ENCODE measurements around the gene RASD1. TPM values are rescaled to one million over a fixed set of nuclear protein-coding genes. Genes with fewer than 3 reads are reported as not detected.

RASD1 gene
- polyA plus RNA-seq, 2 of the 4 experiments (the other 2 are of a cell fraction): 0.92 to 1.4 TPM

- TF ChIP-seq, protein P1, sequence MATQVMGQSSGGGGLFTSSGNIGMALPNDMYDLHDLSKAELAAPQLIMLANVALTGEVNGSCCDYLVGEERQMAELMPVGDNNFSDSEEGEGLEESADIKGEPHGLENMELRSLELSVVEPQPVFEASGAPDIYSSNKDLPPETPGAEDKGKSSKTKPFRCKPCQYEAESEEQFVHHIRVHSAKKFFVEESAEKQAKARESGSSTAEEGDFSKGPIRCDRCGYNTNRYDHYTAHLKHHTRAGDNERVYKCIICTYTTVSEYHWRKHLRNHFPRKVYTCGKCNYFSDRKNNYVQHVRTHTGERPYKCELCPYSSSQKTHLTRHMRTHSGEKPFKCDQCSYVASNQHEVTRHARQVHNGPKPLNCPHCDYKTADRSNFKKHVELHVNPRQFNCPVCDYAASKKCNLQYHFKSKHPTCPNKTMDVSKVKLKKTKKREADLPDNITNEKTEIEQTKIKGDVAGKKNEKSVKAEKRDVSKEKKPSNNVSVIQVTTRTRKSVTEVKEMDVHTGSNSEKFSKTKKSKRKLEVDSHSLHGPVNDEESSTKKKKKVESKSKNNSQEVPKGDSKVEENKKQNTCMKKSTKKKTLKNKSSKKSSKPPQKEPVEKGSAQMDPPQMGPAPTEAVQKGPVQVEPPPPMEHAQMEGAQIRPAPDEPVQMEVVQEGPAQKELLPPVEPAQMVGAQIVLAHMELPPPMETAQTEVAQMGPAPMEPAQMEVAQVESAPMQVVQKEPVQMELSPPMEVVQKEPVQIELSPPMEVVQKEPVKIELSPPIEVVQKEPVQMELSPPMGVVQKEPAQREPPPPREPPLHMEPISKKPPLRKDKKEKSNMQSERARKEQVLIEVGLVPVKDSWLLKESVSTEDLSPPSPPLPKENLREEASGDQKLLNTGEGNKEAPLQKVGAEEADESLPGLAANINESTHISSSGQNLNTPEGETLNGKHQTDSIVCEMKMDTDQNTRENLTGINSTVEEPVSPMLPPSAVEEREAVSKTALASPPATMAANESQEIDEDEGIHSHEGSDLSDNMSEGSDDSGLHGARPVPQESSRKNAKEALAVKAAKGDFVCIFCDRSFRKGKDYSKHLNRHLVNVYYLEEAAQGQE (IDR thresholded peaks at IDR 0.05): no peak
Observed at GRCh38 chr17:17494870-17495535, 1.2 kb downstream of the RASD1 start (continued).

- POLR2A ChIA-PET: no interaction called here
- H3K27ac ChIP-seq: no peak overlapping the region
- no peaks in the 10 kb centered on the region for H3K9me3 ChIP-seq
- CTCF ChIA-PET: interaction anchor here (1.0 to 3.7 kb wide), 3 partner anchors 138 to 146 kb away, joined by 4 to 43 read pairs (median 4); no protein-coding TSS in a partner anchor
- H3K4me1 ChIP-seq: peaks cover 4% of the 10 kb centered on the region; the same call in 2 of the 3 replicates
- H3K4me3 ChIP-seq: no peak overlapping the region
- FAIRE-seq (no peak), DNase-seq (ENCODE audit: low read depth in 1 of 2, low spot score in 1 of 2) (no peak), ATAC-seq (no peak)
- TF ChIP-seq FOXS1 (CRISPR knock-in tag; IDR thresholded peaks at IDR 0.05) (no peak), POLR2AphosphoS2 (conservative IDR thresholded peaks at IDR 0.05; ENCODE audit: low read length) (0 out of 2 replicates have a peak, but pooled peaks have one; percentile 9), HES2 (IDR thresholded peaks at IDR 0.05) (no peak), RCOR1 (IDR thresholded peaks at IDR 0.05; ENCODE audit: low read depth, low read length) (no peak), CHD2 (IDR thresholded peaks at IDR 0.05; ENCODE audit: low read length, partially characterized antibody) (no peak), HOXB13 (CRISPR knock-in tag; IDR thresholded peaks at IDR 0.05; ENCODE audit: low read depth) (no peak), KDM5A (IDR thresholded peaks at IDR 0.05) (no peak), JUNB (IDR thresholded peaks at IDR 0.05) (no peak)
- TF ChIP-seq, protein P2, sequence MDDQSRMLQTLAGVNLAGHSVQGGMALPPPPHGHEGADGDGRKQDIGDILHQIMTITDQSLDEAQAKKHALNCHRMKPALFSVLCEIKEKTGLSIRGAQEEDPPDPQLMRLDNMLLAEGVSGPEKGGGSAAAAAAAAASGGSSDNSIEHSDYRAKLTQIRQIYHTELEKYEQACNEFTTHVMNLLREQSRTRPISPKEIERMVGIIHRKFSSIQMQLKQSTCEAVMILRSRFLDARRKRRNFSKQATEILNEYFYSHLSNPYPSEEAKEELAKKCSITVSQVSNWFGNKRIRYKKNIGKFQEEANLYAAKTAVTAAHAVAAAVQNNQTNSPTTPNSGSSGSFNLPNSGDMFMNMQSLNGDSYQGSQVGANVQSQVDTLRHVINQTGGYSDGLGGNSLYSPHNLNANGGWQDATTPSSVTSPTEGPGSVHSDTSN (IDR thresholded peaks at IDR 0.05): no peak
- H3K4me2 ChIP-seq: no peak overlapping the region
- WGBS (ENCODE audit: missing lambda C conversion rate): 78% methylated on average over 10 of the region's 14 CpGs
Observed at GRCh38 chr17:17494499-17494869, 1.7 kb downstream of the RASD1 start.

DNA sequence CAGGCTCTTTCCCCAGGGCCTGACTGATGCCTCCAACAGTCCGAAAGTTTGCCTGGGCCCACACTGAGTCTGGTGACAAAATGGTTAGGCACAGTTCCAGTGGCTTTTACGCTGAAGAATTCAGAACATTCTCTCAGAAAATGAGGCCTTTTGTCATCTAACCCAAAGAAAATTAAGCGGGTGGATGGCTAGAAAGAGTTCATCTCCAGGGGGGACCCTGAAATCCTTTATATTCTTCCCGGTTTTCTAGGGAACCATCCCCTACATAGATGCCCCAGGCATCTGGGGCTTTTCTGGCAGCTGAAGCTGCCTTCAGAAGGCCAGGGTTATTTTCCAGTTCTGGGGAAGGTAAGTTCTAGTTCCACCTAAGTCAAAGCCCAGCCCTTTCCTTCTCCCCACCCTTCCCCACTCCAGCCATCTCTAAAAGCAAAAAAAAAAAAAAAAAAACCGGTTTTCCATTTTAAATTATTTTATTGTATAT, 2.2 kb downstream of the RASD1 start:
- CTCF ChIA-PET: no interaction called here

More for the DNA sequence above, 2.2 kb downstream of the RASD1 start:
- no peak for ATAC-seq
- no peak for DNase-seq (ENCODE audit: low read depth in 1 of 2, low spot score in 1 of 2)
- WGBS (ENCODE audit: missing lambda C conversion rate): 83% methylated on average over 5 of the region's 5 CpGs
- Histone ChIP-seq H3K4me3 (no peak overlapping the region), H3K27ac (no peak overlapping the region), H3K9me3 (no peaks in the 10 kb centered on the region), H3K4me2 (no peak overlapping the region), H3K4me1 (peaks cover 4% of the 10 kb centered on the region; the same call in 2 of the 3 replicates)
- POLR2A ChIA-PET: no interaction called here
- no peak for TF ChIP-seq NR3C1 (IDR thresholded peaks at IDR 0.05)
- TF ChIP-seq KDM5A (IDR thresholded peaks at IDR 0.05): no peak
- TF ChIP-seq E2F6 (IDR thresholded peaks at IDR 0.05; ENCODE audit: borderline replicate concordance, low read depth): no peak
- no peak for TF ChIP-seq HDAC2 (IDR thresholded peaks at IDR 0.05)
- TF ChIP-seq, protein P2 (IDR thresholded peaks at IDR 0.05): no peak
- TF ChIP-seq POLR2AphosphoS2 (conservative IDR thresholded peaks at IDR 0.05; ENCODE audit: low read length): 0 out of 2 replicates have a peak, but pooled peaks have one; percentile 6
- no peak for FAIRE-seq

Measured in A549 (cell line).